ENCODE measurements around the gene TECTA.

- TF ChIP-seq CTCF (IDR thresholded peaks at IDR 0.05) (no peak), POLR2A (IDR thresholded peaks at IDR 0.05) (no peak)
Observed at GRCh38 chr11:121105481-121106195, 4.6 kb downstream of the TECTA start.
